K562 (cell line): Measurements from ENCODE around the gene ELL3. TPM values are rescaled to one million over a fixed set of nuclear protein-coding genes. Genes with fewer than 3 reads are reported as not detected.

Source experiments
- PHB2 ChIP-seq: fragments of 450-650 bp; IDR thresholded peaks from 2 replicates; pipeline ENCODE4 v1.6.1; 2017; ENCODE audit warnings: low read depth
- PHF20 ChIP-seq: fragments of 450-650 bp; IDR thresholded peaks from 2 replicates; pipeline ENCODE4 v1.6.1; 2018; ENCODE audit not compliant: partially characterized antibody
- TSHZ1 ChIP-seq: fragments of 250-450 bp; sonication (Bioruptor Pico); IDR thresholded peaks from 2 replicates; pipeline ENCODE4 v1.4.0; 2020; ENCODE audit warnings: mild to moderate bottlenecking, moderate library complexity
- ZC3H4 ChIP-seq: sonication (generic); formaldehyde crosslinking; IDR thresholded peaks from 2 replicates; pipeline ENCODE4 v1.9.0; 2021; ENCODE audit warnings: missing genetic modification reagents, borderline replicate concordance
- ZFP1 ChIP-seq: fragments of 450-650 bp; formaldehyde crosslinking; IDR thresholded peaks from 2 replicates; pipeline ENCODE4 v1.4.0; 2020; ENCODE audit warnings: mild to moderate bottlenecking, mixed read lengths
- ZNF184 ChIP-seq: sonication (generic); formaldehyde crosslinking; IDR thresholded peaks from 2 replicates; pipeline ENCODE4 v1.5.0; 2020; ENCODE audit warnings: missing genetic modification reagents
- polyA plus RNA-seq, 8 experiments: library from polyadenylated mRNA; depleted of rRNA in 4 of 8; stranded (reverse) in 5 of 8; unstranded in 3 of 8; fragments of >200 nt; fragmentation: Nextera tagmentation in 2 of 8; fragmentation: Illumina TruSeq in 1 of 8; extraction: Ambion mirVana in 2 of 8; extraction: Trizol in 1 of 8; gene quantifications; 2 replicates each; pipeline versions ENCODE4 v1.2.1 to v1.2.3, GENCODE V29; 2011 to 2014; ENCODE audit warnings: inconsistent platforms in 1 of 8, missing spikeins in 1 of 8
- total RNA-seq, 7 experiments: library from RNA; depleted of rRNA in 6 of 7; stranded (reverse); fragments of >200 nt in 6 of 7; fragmentation: Illumina TruSeq in 2 of 7; extraction: Trizol in 2 of 7; gene quantifications; 2 replicates each; pipeline versions ENCODE4 v1.2.1 to v1.2.3, GENCODE V29; 2011 to 2021; ENCODE audit warnings: low replicate concordance in 1 of 7
- TF ChIP-seq, protein P1 (sequence below): fragments of 450-650 bp; formaldehyde crosslinking; IDR thresholded peaks from 2 replicates; pipeline ENCODE4 v1.4.0; 2020; ENCODE audit warnings: mild to moderate bottlenecking
- TF ChIP-seq, protein P2 (sequence below): fragments of 200-800 bp; sonication (Bioruptor generic); IDR thresholded peaks from 2 replicates; pipeline ENCODE4 v1.6.1; 2017; ENCODE audit warnings: missing genetic modification characterization, missing compliant biosample characterization
- TF ChIP-seq, protein P3 (sequence below): sonication (generic); formaldehyde crosslinking; IDR thresholded peaks from 2 replicates; pipeline ENCODE4 v1.8.0; 2022; ENCODE audit warnings: mild to moderate bottlenecking, low read depth, missing genetic modification reagents
- TF ChIP-seq, protein P4 (sequence below), 2 experiments: fragments of 450-650 bp; IDR thresholded peaks; 2 replicates each; pipeline ENCODE4 v1.6.1; 2016; ENCODE audit warnings: mild to moderate bottlenecking in 2 of 2, borderline replicate concordance in 1 of 2, low read depth in 1 of 2, moderate library complexity in 1 of 2

The ELL3 gene
- total and polyA plus RNA-seq, 9 of the 15 experiments (the other 6 are each of a cell fraction or from before 2014, with no cell fraction given), result 0.80 to 5.2 (median 2.6) TPM

DNA sequence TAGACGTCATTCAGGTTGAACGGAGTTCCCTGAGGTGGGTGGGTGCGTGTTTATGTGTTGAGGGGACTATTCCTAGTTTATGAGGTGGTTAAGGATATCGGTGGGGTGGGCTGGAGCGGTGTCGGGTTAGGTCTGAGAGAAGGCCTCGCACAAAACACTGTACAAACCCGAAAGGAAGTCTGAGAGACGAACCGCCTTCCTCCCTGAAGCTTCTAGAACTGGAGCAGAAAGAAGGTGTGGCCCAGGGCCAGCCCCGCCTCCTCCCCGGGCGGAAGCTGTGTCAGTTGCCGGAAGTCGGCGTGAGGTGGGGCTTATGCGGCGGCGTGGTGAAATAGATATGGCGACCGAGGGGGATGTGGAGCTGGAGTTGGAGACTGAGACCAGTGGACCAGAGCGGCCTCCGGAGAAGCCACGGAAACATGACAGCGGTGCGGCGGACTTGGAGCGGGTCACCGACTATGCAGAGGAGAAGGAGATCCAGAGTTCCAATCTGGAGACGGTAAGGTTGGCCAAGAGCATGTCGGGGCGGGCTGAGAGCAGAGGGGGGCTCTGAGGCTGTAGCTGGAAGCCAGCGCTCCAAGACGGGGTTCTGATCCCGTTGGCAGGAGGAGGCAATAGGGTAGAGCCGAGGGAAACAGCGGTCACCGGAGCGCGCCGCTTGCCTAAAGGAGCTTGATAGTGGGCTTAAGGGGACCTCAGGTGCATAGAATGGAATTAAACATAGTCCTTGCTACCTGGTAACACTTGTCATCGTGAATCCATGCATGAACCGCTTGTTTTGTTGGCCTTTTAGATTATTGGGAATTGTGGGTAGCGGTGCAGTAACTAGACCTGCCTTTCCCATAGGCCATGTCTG, 23.7 kb upstream of the ELL3 start, which contains the start of gene HYPK (continued):
- TF ChIP-seq, protein P1, sequence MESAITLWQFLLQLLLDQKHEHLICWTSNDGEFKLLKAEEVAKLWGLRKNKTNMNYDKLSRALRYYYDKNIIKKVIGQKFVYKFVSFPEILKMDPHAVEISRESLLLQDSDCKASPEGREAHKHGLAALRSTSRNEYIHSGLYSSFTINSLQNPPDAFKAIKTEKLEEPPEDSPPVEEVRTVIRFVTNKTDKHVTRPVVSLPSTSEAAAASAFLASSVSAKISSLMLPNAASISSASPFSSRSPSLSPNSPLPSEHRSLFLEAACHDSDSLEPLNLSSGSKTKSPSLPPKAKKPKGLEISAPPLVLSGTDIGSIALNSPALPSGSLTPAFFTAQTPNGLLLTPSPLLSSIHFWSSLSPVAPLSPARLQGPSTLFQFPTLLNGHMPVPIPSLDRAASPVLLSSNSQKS, result no peak
- TF ChIP-seq, protein P2, sequence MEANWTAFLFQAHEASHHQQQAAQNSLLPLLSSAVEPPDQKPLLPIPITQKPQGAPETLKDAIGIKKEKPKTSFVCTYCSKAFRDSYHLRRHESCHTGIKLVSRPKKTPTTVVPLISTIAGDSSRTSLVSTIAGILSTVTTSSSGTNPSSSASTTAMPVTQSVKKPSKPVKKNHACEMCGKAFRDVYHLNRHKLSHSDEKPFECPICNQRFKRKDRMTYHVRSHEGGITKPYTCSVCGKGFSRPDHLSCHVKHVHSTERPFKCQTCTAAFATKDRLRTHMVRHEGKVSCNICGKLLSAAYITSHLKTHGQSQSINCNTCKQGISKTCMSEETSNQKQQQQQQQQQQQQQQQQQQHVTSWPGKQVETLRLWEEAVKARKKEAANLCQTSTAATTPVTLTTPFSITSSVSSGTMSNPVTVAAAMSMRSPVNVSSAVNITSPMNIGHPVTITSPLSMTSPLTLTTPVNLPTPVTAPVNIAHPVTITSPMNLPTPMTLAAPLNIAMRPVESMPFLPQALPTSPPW (CRISPR knock-in tag), result peak; percentile 68
- TF ChIP-seq ZC3H4 (CRISPR knock-in tag) (no peak), ZFP1 (CRISPR knock-in tag) (no peak), TSHZ1 (CRISPR knock-in tag) (no peak), ZNF184 (no peak), PHF20 (peak; percentile 86), PHB2 (no peak)
- TF ChIP-seq, protein P3, sequence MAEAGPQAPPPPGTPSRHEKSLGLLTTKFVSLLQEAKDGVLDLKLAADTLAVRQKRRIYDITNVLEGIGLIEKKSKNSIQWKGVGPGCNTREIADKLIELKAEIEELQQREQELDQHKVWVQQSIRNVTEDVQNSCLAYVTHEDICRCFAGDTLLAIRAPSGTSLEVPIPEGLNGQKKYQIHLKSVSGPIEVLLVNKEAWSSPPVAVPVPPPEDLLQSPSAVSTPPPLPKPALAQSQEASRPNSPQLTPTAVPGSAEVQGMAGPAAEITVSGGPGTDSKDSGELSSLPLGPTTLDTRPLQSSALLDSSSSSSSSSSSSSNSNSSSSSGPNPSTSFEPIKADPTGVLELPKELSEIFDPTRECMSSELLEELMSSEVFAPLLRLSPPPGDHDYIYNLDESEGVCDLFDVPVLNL (CRISPR knock-in tag), result no peak
- TF ChIP-seq, protein P4, sequence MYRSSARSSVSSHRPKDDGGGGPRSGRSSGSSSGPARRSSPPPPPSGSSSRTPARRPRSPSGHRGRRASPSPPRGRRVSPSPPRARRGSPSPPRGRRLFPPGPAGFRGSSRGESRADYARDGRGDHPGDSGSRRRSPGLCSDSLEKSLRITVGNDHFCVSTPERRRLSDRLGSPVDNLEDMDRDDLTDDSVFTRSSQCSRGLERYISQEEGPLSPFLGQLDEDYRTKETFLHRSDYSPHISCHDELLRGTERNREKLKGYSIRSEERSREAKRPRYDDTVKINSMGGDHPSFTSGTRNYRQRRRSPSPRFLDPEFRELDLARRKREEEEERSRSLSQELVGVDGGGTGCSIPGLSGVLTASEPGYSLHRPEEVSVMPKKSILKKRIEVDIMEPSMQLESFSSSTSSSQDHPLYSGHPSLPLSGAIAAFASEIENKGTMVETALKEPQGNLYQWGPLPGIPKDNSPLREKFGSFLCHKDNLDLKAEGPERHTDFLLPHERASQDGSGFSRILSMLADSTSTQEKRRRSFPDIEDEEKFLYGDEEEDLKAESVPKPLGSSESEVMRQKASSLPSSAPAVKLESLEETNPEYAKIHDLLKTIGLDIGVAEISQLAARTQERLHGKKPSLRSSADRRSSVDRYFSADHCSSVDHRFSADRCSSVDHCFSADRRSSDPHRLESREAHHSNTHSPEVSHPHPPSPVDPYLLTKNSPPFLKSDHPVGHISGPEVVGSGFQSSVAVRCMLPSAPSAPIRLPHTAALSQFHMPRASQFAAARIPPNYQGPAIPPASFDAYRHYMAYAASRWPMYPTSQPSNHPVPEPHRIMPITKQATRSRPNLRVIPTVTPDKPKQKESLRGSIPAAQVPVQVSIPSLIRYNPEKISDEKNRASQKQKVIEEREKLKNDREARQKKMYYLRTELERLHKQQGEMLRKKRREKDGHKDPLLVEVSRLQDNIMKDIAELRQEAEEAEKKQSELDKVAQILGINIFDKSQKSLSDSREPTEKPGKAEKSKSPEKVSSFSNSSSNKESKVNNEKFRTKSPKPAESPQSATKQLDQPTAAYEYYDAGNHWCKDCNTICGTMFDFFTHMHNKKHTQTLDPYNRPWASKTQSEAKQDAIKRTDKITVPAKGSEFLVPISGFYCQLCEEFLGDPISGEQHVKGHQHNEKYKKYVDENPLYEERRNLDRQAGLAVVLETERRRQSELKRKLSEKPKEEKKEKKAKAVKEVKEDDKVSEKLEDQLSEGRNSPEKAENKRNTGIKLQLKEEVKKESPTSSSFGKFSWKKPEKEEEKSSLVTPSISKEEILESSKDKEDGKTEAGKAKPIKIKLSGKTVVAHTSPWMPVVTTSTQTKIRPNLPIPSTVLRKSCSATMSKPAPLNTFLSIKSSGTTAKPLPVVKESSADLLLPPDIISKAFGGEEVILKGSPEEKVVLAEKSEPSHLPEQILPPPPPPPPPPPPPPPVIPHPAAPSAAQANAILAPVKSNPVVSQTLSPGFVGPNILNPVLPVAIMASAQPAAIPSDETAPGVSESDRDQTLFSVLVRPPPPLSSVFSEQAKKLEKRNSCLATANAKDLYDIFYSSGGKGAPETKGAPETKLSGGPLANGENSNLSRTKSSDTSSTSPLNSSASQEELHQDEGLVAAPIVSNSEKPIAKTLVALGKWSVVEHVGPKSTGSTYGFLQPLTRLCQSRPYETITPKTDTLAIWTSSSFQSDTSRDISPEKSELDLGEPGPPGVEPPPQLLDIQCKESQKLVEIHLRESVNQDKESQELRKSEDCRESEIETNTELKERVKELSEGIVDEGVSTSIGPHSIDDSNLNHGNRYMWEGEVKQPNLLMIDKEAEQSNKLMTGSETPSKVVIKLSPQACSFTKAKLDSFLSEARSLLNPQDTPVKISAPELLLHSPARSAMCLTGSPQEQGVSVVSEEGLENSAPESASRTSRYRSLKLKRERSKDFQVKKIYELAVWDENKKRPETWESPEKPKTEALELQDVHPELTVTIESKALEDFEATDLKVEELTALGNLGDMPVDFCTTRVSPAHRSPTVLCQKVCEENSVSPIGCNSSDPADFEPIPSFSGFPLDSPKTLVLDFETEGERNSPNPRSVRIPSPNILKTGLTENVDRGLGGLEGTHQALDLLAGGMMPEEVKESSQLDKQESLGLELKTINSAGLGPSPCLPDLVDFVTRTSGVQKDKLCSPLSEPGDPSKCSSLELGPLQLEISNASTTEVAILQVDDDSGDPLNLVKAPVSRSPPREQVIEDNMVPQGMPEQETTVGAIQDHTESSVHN (IDR thresholded peaks at IDR 0.05; ENCODE audit: borderline replicate concordance in 1 of 2, low read depth in 1 of 2), result no peak
